HCT116 (cell line): ENCODE measurements around the gene BCDIN3D. TPM values are rescaled to one million over a fixed set of nuclear protein-coding genes. Genes with fewer than 3 reads are reported as not detected.
A peak's percentile ranks its signal among the peaks of the same experiment; 100 is the strongest.

Experiments used
- ATAC-seq: fragments of 200-7000 bp; cut with Tn5 transposase; 2 replicates; pipeline ENCODE4 v1.9.1; 2020; ENCODE audit warnings: mild to moderate bottlenecking, moderate library complexity
- BruUV-seq: library from RNA; stranded (reverse); fragments of 400-500 nt; replicated peaks from 2 replicates; lab custom pipeline; 2021; lab: Mats Ljungman, UMichigan
- CTCF ChIA-PET: fragments of 300-600 bp; sonication (Branson Sonifier 250); formaldehyde crosslinking; loops from one replicate; lab custom pipeline; 2021; ENCODE audit warnings: antibody characterized with exemption; lab: Charles Lee
- POLR2A ChIA-PET: fragments of 300-600, 350-600 bp; sonication (Branson Sonifier 250); formaldehyde crosslinking; loops from one replicate; lab custom pipeline; 2021; ENCODE audit warnings: antibody characterized with exemption; lab: Charles Lee
- RAD21 ChIA-PET, 2 experiments: fragments of 300-600 bp; sonication (Branson Sonifier 250); formaldehyde crosslinking; loops; one replicate each; lab custom pipeline; 2023; ENCODE audit warnings: low total read pairs in 2 of 2; ENCODE audit not compliant: uncharacterized antibody in 2 of 2, unreplicated experiment in 2 of 2, low non-redundant PET in 1 of 2; lab: Charles Lee
- DNase-seq: peaks from one replicate; pipeline ENCODE4 v3.0.0-alpha.2; 2010; ENCODE audit warnings: low read depth, low spot score
- H2AFZ ChIP-seq: fragments of 200-600 bp; shearing (Covaris generic), sonication (generic); 2 replicates; pipeline ENCODE4 v1.6.1; 2017; ENCODE audit warnings: low read depth, mixed run types, mixed read lengths, antibody characterized with exemption, low read length; ENCODE audit not compliant: poor library complexity, severe bottlenecking
- H3K27ac ChIP-seq: 2 replicates; pipeline ENCODE4 v1.5.1; 2012; ENCODE audit warnings: low read depth, low read length
- H3K27me3 ChIP-seq: fragments of 200-600 bp; sonication (generic); 2 replicates; pipeline ENCODE4 v1.6.1; 2016; ENCODE audit warnings: mixed run types, low read length, mixed read lengths; ENCODE audit not compliant: insufficient read depth
- H3K36me3 ChIP-seq, 2 experiments: fragments of 200-500 bp in 1 of 2; fragments of 200-600 bp in 1 of 2; sonication (Bioruptor generic) in 1 of 2; sonication (generic) in 1 of 2; 2 replicates each; pipeline versions ENCODE4 v1.5.1 to v1.6.1; 2014 to 2016; ENCODE audit warnings: low read length in 2 of 2, inconsistent platforms in 1 of 2, mixed read lengths in 1 of 2, mixed run types in 1 of 2; ENCODE audit not compliant: insufficient read depth in 2 of 2, control insufficient read depth in 1 of 2
- H3K4me1 ChIP-seq, 2 experiments: fragments of 200-600 bp in 1 of 2; sonication (generic) in 1 of 2; 2 replicates each; pipeline versions ENCODE4 v1.5.1 to v1.6.1; 2012 to 2017; ENCODE audit warnings: low read length in 2 of 2, inconsistent platforms in 1 of 2, mild to moderate bottlenecking in 1 of 2, mixed read lengths in 1 of 2, mixed run types in 1 of 2, moderate library complexity in 1 of 2; ENCODE audit not compliant: insufficient read depth in 2 of 2, control insufficient read depth in 1 of 2
- H3K4me2 ChIP-seq: fragments of 200-600 bp; sonication (generic); 2 replicates; pipeline ENCODE4 v1.6.1; 2017; ENCODE audit warnings: mixed run types, low read length, mixed read lengths
- H3K4me3 ChIP-seq, 2 experiments: fragments of 200-600 bp in 1 of 2; sonication (generic) in 1 of 2; replicated peaks in 1 of 2; 2 replicates each; pipeline ENCODE4 v1.5.1; 2011 to 2016; ENCODE audit warnings: low read length in 2 of 2, control low read depth in 1 of 2, low read depth in 1 of 2, mild to moderate bottlenecking in 1 of 2, mixed read lengths in 1 of 2, mixed run types in 1 of 2
- H3K79me2 ChIP-seq: fragments of 200-600 bp; sonication (generic); 2 replicates; pipeline ENCODE4 v1.6.1; 2017; ENCODE audit warnings: mild to moderate bottlenecking, mixed run types, low read length, moderate library complexity, mixed read lengths; ENCODE audit not compliant: insufficient read depth
- H3K9ac ChIP-seq: fragments of 200-600 bp; sonication (generic); 2 replicates; pipeline ENCODE4 v1.6.1; 2016; ENCODE audit warnings: low read length, mixed read lengths
- H3K9me2 ChIP-seq: fragments of 200-600 bp; sonication (generic), shearing (Covaris generic); 2 replicates; pipeline ENCODE4 v1.6.1; 2017; ENCODE audit warnings: mixed run types, mild to moderate bottlenecking, moderate library complexity; ENCODE audit not compliant: insufficient read depth
- H3K9me3 ChIP-seq, 2 experiments: fragments of 200-500 bp in 1 of 2; fragments of 200-600 bp in 1 of 2; sonication (Bioruptor generic) in 1 of 2; sonication (generic) in 1 of 2; 2 replicates each; pipeline ENCODE4 v1.6.1; 2014 to 2017; ENCODE audit warnings: low read length in 2 of 2, mixed read lengths in 2 of 2, inconsistent platforms in 1 of 2, low read depth in 1 of 2, mild to moderate bottlenecking in 1 of 2, mixed run types in 1 of 2, moderate library complexity in 1 of 2; ENCODE audit not compliant: control insufficient read depth in 1 of 2, insufficient read depth in 1 of 2
- H4K20me1 ChIP-seq: fragments of 200-600 bp; sonication (generic), shearing (Covaris generic); 2 replicates; pipeline ENCODE4 v1.6.1; 2017; ENCODE audit warnings: mixed run types, mild to moderate bottlenecking, moderate library complexity; ENCODE audit not compliant: insufficient read depth
- ATF3 ChIP-seq: IDR thresholded peaks from 2 replicates; pipeline ENCODE4 v1.6.1; 2012
- CEBPB ChIP-seq: IDR thresholded peaks from 2 replicates; pipeline ENCODE4 v1.6.1; 2012; ENCODE audit warnings: low read depth
- CTCF ChIP-seq, 3 experiments: fragments of 200-600 bp in 1 of 3; sonication (generic) in 1 of 3; IDR thresholded peaks in 2 of 3; conservative IDR thresholded peaks in 1 of 3; 2 replicates each; pipeline ENCODE4 v1.5.1; 2012 to 2017; ENCODE audit warnings: low read depth in 2 of 3, low read length in 2 of 3, antibody characterized with exemption in 1 of 3, borderline replicate concordance in 1 of 3, control low read depth in 1 of 3, mild to moderate bottlenecking in 1 of 3, mixed read lengths in 1 of 3, mixed run types in 1 of 3, moderate library complexity in 1 of 3; ENCODE audit not compliant: insufficient read depth in 1 of 3
- ELF1 ChIP-seq: IDR thresholded peaks from 2 replicates; pipeline ENCODE4 v1.6.1; 2012; ENCODE audit warnings: low read depth, borderline replicate concordance
- EZH2 ChIP-seq: fragments of 200-600 bp; sonication (generic); IDR thresholded peaks from 2 replicates; pipeline ENCODE4 v1.6.1; 2017; ENCODE audit warnings: antibody characterized with exemption, mixed run types
- ZBTB33 ChIP-seq: IDR thresholded peaks from 2 replicates; pipeline ENCODE4 v1.6.1; 2011; ENCODE audit warnings: mild to moderate bottlenecking, low read length, moderate library complexity; ENCODE audit not compliant: insufficient replicate concordance; ENCODE audit errors: extremely low read depth
- intact Hi-C: fragments of 100-400 bp; cut with micrococcal nuclease; formaldehyde crosslinking; loops from 2 replicates; pipeline ENCODE4 v1.10.0; 2022
- total RNA-seq: library from RNA; stranded (reverse); gene quantifications from one replicate; pipeline ENCODE4 v1.2.1, GENCODE V29; 2021; ENCODE audit not compliant: unreplicated experiment

BCDIN3D gene
- total RNA-seq, 1 experiment from 2014 or later, result 5.7 TPM

GRCh38 chr12:49843876-49844437 is 1.1 kb upstream of the BCDIN3D start:
- Histone ChIP-seq H3K27me3 (no peaks in the 10 kb centered on the region), H3K9ac (peak overlapping the region; percentile 97; the same call in 1 of the 2 replicates), H3K27ac (peak overlapping the region; percentile 90; the same call in 1 of the 2 replicates), H4K20me1 (no peaks in the 10 kb centered on the region), H3K4me1 (peaks cover 12 to 19% of the 10 kb centered on the region in 2 experiments; a peak in 3 of 4 replicates), H3K36me3 (no peaks in the 10 kb centered on the region), H3K4me2 (peak overlapping the region; percentile 97), H3K9me2 (0 out of 2 replicates have a peak, but pooled peaks cover 8% of the 10 kb centered on the region), H3K79me2 (peaks cover 18% of the 10 kb centered on the region), H2AFZ (no peak overlapping the region), H3K4me3 (no peak overlapping the region; a peak in 1 of 4 replicates), H3K9me3 (no peaks in the 10 kb centered on the region)
- CTCF ChIA-PET, result interaction anchor here (1.5 kb wide), 1 partner anchor 66 kb away, joined by 5 read pairs; no protein-coding TSS in a partner anchor
- POLR2A ChIA-PET, result interaction anchor here (1.7 to 1.8 kb wide), 2 partner anchors 15 to 103 kb away, joined by 7 to 9 read pairs; partner anchors contain the start of genes NCKAP5L and TMBIM6
- DNase-seq, result no peak
- BruUV-seq, result no TSS peak
- no peak for ATAC-seq
- intact Hi-C loops, result no loop called here
- RAD21 ChIA-PET, result no interaction called here
- TF ChIP-seq CTCF (IDR thresholded peaks at IDR 0.05 in 2 of 3, conservative IDR thresholded peaks at IDR 0.05 in 1 of 3; ENCODE audit: borderline replicate concordance in 1 of 3, insufficient read depth in 1 of 3, low read depth in 2 of 3, low read length in 2 of 3) (no peak), ELF1 (no peak), EZH2 (no peak), CEBPB (no peak), ATF3 (no peak), ZBTB33 (no peak)
- TF ChIP-seq, all 23 proteins: peak for 0
